ENCODE data around the gene DDN.

GRCh38 chr12:48986720-48987291, 12.4 kb downstream of the DDN start:
- TF ChIP-seq POLR2AphosphoS5 (IDR thresholded peaks at IDR 0.05; ENCODE audit: low read depth, low read length) (no peak), CTCF (IDR thresholded peaks at IDR 0.05) (no peak), SIN3A (IDR thresholded peaks at IDR 0.05; ENCODE audit: borderline replicate concordance, insufficient read depth, low read depth, low read length) (no peak), REST (IDR thresholded peaks at IDR 0.05; ENCODE audit: insufficient read depth in 1 of 2, low read depth in 2 of 2, low read length in 1 of 2) (no peak), TCF7L2 (IDR thresholded peaks at IDR 0.05; ENCODE audit: low read depth, low read length) (no peak)

Data from Panc1 (cell line).